Lower lobe of right lung (tissue), 2 donors: Measurements from ENCODE around the gene GSTT4. TPM values are rescaled to one million over a fixed set of nuclear protein-coding genes. Genes with fewer than 3 reads are reported as not detected.

Experiments
- ATAC-seq, 2 donors: fragments of 200-7000 bp; cut with Tn5 transposase; one replicate each; pipeline ENCODE4 v1.9.1; 2020 to 2022; ENCODE audit warnings: mild to moderate bottlenecking in 2 of 2, moderate library complexity in 2 of 2
- DNase-seq: peaks from one replicate; pipeline ENCODE4 v3.0.0-alpha.2; 2020
- H3K27ac ChIP-seq: fragments of 200-600 bp; one replicate; pipeline ENCODE4 v1.8.0; 2022
- H3K27me3 ChIP-seq: fragments of 200-600 bp; one replicate; pipeline ENCODE4 v1.8.0; 2022; ENCODE audit warnings: low read depth
- H3K36me3 ChIP-seq: fragments of 200-600 bp; one replicate; pipeline ENCODE4 v1.8.0; 2022; ENCODE audit warnings: mild to moderate bottlenecking
- H3K4me1 ChIP-seq: fragments of 200-600 bp; one replicate; pipeline ENCODE4 v1.8.0; 2022
- H3K4me3 ChIP-seq: fragments of 200-600 bp; one replicate; pipeline ENCODE4 v1.8.0; 2022; ENCODE audit warnings: mild to moderate bottlenecking
- H3K9me3 ChIP-seq: fragments of 200-600 bp; one replicate; pipeline ENCODE4 v1.8.0; 2022
- CTCF ChIP-seq: fragments of 200-600 bp; IDR thresholded peaks from one replicate; pipeline ENCODE4 v1.8.0; 2022; ENCODE audit warnings: antibody characterized with exemption, mild to moderate bottlenecking
- intact Hi-C: fragments of 100-400 bp; cut with DNase I; formaldehyde crosslinking; loops from one replicate; pipeline ENCODE4 v1.11.0; 2022
- total RNA-seq: library from RNA; stranded (reverse); fragmentation: NEBNext Ultra II Directional; extraction: Animal tissue kit (Norgen Biotek cat#: 25700); gene quantifications from one replicate; pipeline ENCODE4 v1.2.1, GENCODE V29; 2021
- donor health status: DM: no; HTN: yes; CAD: no; lungs with severe emphysema.

GSTT4 gene
- total RNA-seq, 1 donor from 2014 or later, result not detected

- TF ChIP-seq CTCF, result no peak
- H3K27ac ChIP-seq, result no peak overlapping the region
- H3K9me3 ChIP-seq, result no peaks in the 10 kb centered on the region
- H3K27me3 ChIP-seq, result no peaks in the 10 kb centered on the region
- no peaks in the 10 kb centered on the region for H3K4me1 ChIP-seq
- DNase-seq, result no peak
- no peak overlapping the region for H3K4me3 ChIP-seq
- intact Hi-C loops, result no loop called here
- no peak for ATAC-seq
- H3K36me3 ChIP-seq, result peaks cover 76% of the 10 kb centered on the region
Measured at GRCh38 chr22:24039046-24039445, 33.8 kb upstream of the GSTT4 start.

GRCh38 chr22:24037851-24038765, 32.9 kb upstream of the GSTT4 start:
- intact Hi-C loops, result no loop called here
- TF ChIP-seq CTCF, result no peak
- peaks cover 3% of the 10 kb centered on the region for H3K4me1 ChIP-seq
- H3K9me3 ChIP-seq, result no peaks in the 10 kb centered on the region
- no peak for ATAC-seq
- H3K27ac ChIP-seq, result no peak overlapping the region
- no peak for DNase-seq
- H3K27me3 ChIP-seq, result no peaks in the 10 kb centered on the region
- peaks cover 68% of the 10 kb centered on the region for H3K36me3 ChIP-seq
- H3K4me3 ChIP-seq, result no peak overlapping the region

GRCh38 chr22:24035296-24035695, 30.0 kb upstream of the GSTT4 start:
- no peak for TF ChIP-seq CTCF
- DNase-seq (no peak), ATAC-seq (no peak)
- intact Hi-C loops, result no loop called here
- no peaks in the 10 kb centered on the region for H3K27me3 ChIP-seq
- peaks cover 44% of the 10 kb centered on the region for H3K36me3 ChIP-seq
- H3K27ac ChIP-seq, result no peak overlapping the region
- H3K9me3 ChIP-seq, result no peaks in the 10 kb centered on the region
- no peak overlapping the region for H3K4me3 ChIP-seq
- peaks cover 7% of the 10 kb centered on the region for H3K4me1 ChIP-seq

GRCh38 chr22:24033731-24034130, 28.5 kb upstream of the GSTT4 start:
- DNase-seq, result no peak
- ATAC-seq, result no peak
- Histone ChIP-seq H3K27me3 (no peaks in the 10 kb centered on the region), H3K27ac (no peak overlapping the region), H3K4me1 (peaks cover 7% of the 10 kb centered on the region), H3K36me3 (peaks cover 29% of the 10 kb centered on the region), H3K4me3 (no peak overlapping the region), H3K9me3 (no peaks in the 10 kb centered on the region)
- intact Hi-C loops, result no loop called here
- TF ChIP-seq CTCF, result no peak

- intact Hi-C loops, result no loop called here
- Histone ChIP-seq H3K9me3 (no peaks in the 10 kb centered on the region), H3K36me3 (no peaks in the 10 kb centered on the region), H3K27ac (no peak overlapping the region), H3K27me3 (no peaks in the 10 kb centered on the region), H3K4me1 (peaks cover 7% of the 10 kb centered on the region), H3K4me3 (no peak overlapping the region)
- DNase-seq (no peak), ATAC-seq (no peak)
- TF ChIP-seq CTCF, result no peak
Measured at GRCh38 chr22:24030186-24030702, 25.0 kb upstream of the GSTT4 start.
